IMR-90 (cell line): ENCODE measurements around the gene CFAP91.

Source experiments
- ELK1 ChIP-seq: fragments of 150-350 bp; IDR thresholded peaks from 2 replicates; pipeline ENCODE4 v1.6.1; 2016; ENCODE audit warnings: low read depth, mild to moderate bottlenecking, low read length, moderate library complexity, borderline replicate concordance
- FOS ChIP-seq: fragments of 150-350 bp; IDR thresholded peaks from 2 replicates; pipeline ENCODE4 v1.6.1; 2016; ENCODE audit warnings: low read depth, low read length
- RCOR1 ChIP-seq: IDR thresholded peaks from 2 replicates; pipeline ENCODE4 v1.6.1; 2012; ENCODE audit warnings: mild to moderate bottlenecking, low read length, improper control_type of control experiment; ENCODE audit not compliant: insufficient replicate concordance
- RFX5 ChIP-seq: IDR thresholded peaks from 2 replicates; pipeline ENCODE4 v1.8.0; 2012; ENCODE audit warnings: low read depth, mild to moderate bottlenecking, low read length, moderate library complexity
- SMC3 ChIP-seq: fragments of 150-350 bp; IDR thresholded peaks from 2 replicates; pipeline ENCODE4 v1.6.1; 2016; ENCODE audit warnings: low read depth, mild to moderate bottlenecking, antibody characterized with exemption, low read length, moderate library complexity
- TF ChIP-seq, protein P1 (sequence below): conservative IDR thresholded peaks from 2 replicates; pipeline ENCODE4 v1.5.1; 2012; ENCODE audit warnings: mild to moderate bottlenecking, low read depth, low read length, improper control_type of control experiment

DNA sequence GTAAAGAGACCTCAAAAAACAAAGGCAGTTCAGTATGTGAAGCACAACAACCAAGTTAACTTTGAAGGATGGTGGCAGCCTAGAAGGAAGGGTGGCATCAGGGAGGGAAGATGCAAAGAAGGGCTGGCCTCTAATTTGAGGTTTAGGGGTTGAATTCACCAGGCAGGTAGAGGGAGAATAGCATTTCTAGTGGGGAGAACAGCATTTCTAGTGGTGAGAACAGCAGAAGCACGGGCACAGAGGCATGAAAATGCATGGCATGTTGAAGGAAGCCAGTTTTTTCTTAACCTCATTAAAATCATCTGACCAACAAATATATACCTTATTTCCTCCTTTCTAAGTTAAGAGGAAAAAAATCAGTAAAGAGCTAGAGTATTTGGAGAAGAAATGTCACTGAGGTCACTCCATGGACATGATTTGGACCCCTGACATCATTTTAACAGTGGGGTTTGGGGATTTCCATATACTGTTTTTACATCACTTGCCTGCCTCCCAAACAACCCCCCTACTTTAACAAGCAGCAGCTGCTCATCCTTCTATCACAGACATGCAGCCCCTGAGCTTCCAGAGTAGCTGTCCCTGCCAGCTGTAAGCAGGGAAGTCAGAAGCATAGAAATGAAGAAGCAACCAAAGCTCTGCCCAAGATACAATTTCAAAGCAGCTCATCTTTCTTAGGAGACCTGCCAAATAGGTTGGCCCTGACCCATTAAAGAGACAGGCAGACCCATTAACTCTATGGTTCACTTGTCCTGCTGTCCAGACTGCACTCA is 40.0 kb upstream of the CFAP91 start:
- TF ChIP-seq RCOR1: no peak
- TF ChIP-seq, protein P1, sequence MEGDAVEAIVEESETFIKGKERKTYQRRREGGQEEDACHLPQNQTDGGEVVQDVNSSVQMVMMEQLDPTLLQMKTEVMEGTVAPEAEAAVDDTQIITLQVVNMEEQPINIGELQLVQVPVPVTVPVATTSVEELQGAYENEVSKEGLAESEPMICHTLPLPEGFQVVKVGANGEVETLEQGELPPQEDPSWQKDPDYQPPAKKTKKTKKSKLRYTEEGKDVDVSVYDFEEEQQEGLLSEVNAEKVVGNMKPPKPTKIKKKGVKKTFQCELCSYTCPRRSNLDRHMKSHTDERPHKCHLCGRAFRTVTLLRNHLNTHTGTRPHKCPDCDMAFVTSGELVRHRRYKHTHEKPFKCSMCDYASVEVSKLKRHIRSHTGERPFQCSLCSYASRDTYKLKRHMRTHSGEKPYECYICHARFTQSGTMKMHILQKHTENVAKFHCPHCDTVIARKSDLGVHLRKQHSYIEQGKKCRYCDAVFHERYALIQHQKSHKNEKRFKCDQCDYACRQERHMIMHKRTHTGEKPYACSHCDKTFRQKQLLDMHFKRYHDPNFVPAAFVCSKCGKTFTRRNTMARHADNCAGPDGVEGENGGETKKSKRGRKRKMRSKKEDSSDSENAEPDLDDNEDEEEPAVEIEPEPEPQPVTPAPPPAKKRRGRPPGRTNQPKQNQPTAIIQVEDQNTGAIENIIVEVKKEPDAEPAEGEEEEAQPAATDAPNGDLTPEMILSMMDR: no peak
- no peak for TF ChIP-seq FOS
- no peak for TF ChIP-seq RFX5
- no peak for TF ChIP-seq SMC3
- TF ChIP-seq ELK1: no peak
